Endothelial cell of umbilical vein (primary cell): ENCODE data around the gene LSM14A. TPM values are rescaled to one million over a fixed set of nuclear protein-coding genes. Genes with fewer than 3 reads are reported as not detected.

ENCODE experiments used
- BruUV-seq: library from RNA; stranded (reverse); fragments of 400-500 nt; replicated peaks from 2 replicates; lab custom pipeline; 2021; lab: Mats Ljungman, UMichigan
- CTCF ChIA-PET: fragments of 300-600, 350-600 bp; sonication (Branson Sonifier 250); formaldehyde crosslinking; loops from one replicate; lab custom pipeline; 2021; ENCODE audit warnings: antibody characterized with exemption, inconsistent platforms; lab: Charles Lee
- POLR2A ChIA-PET: fragments of 300-600, 350-600 bp; sonication (Branson Sonifier 250); formaldehyde crosslinking; loops from one replicate; lab custom pipeline; 2021; ENCODE audit warnings: antibody characterized with exemption, inconsistent platforms; lab: Charles Lee
- DNase-seq: peaks from one replicate; pipeline ENCODE4 v3.0.0-alpha.2; 2011; ENCODE audit warnings: low read depth, low spot score
- FAIRE-seq: peaks from 2 replicates; lab custom pipeline; 2011; peaks lifted over from hg19 to GRCh38; lab: Jason Lieb, UNC
- H2AFZ ChIP-seq: 2 replicates; pipeline ENCODE4 v1.6.0; 2012; ENCODE audit warnings: low read depth, low read length, control low read depth, inconsistent platforms
- H3K27ac ChIP-seq: 2 replicates; pipeline ENCODE4 v1.5.1; 2011; ENCODE audit warnings: low read depth, mild to moderate bottlenecking, control low read depth, low read length, moderate library complexity; ENCODE audit not compliant: insufficient read depth
- H3K27me3 ChIP-seq, 2 experiments: 2 replicates each; pipeline versions ENCODE4 v1.6.0 to v1.6.1; 2011; ENCODE audit warnings: low read length in 2 of 2, mixed read lengths in 1 of 2; ENCODE audit not compliant: control insufficient read depth in 2 of 2, insufficient read depth in 2 of 2
- H3K36me3 ChIP-seq, 2 experiments: 2 replicates in 1 of 2; 3 replicates in 1 of 2; pipeline ENCODE4 v1.5.1; 2011; ENCODE audit warnings: low read length in 2 of 2, mild to moderate bottlenecking in 1 of 2, moderate library complexity in 1 of 2; ENCODE audit not compliant: control insufficient read depth in 2 of 2, insufficient read depth in 2 of 2; ENCODE audit errors: extremely low read depth in 1 of 2
- H3K4me1 ChIP-seq: 3 replicates; pipeline ENCODE4 v1.5.1; 2011; ENCODE audit warnings: mild to moderate bottlenecking, low read length; ENCODE audit not compliant: control insufficient read depth, insufficient read depth; ENCODE audit errors: extremely low read depth
- H3K4me2 ChIP-seq: 2 replicates; pipeline ENCODE4 v1.6.1; 2011; ENCODE audit warnings: low read length, control low read depth, mixed read lengths; ENCODE audit not compliant: insufficient read depth
- H3K4me3 ChIP-seq, 3 experiments: fragments of 200-600 bp in 1 of 3; sonication (generic), shearing (Covaris generic) in 1 of 3; replicated peaks in 1 of 3; 2 replicates each; pipeline ENCODE4 v1.5.1; 2011 to 2016; ENCODE audit warnings: control low read depth in 3 of 3, low read length in 3 of 3, mild to moderate bottlenecking in 2 of 3, inconsistent platforms in 1 of 3, low read depth in 1 of 3, moderate library complexity in 1 of 3; ENCODE audit not compliant: insufficient read depth in 1 of 3
- H3K79me2 ChIP-seq: 2 replicates; pipeline ENCODE4 v1.6.0; 2012; ENCODE audit warnings: low read length, inconsistent platforms; ENCODE audit not compliant: control insufficient read depth, insufficient read depth
- H3K9ac ChIP-seq: replicated peaks from 2 replicates; pipeline ENCODE3; 2011; ENCODE audit warnings: low read length, control low read depth; ENCODE audit not compliant: insufficient read depth; ENCODE audit errors: extremely low read depth
- H3K9me1 ChIP-seq: replicated peaks from 3 replicates; pipeline ENCODE4 v1.6.0; 2011; ENCODE audit warnings: mild to moderate bottlenecking, low read length; ENCODE audit not compliant: control insufficient read depth, insufficient read depth; ENCODE audit errors: extremely low read depth
- H3K9me3 ChIP-seq: replicated peaks from 2 replicates; pipeline ENCODE4 v1.5.1; 2012; ENCODE audit warnings: low read length, inconsistent platforms; ENCODE audit not compliant: control insufficient read depth, insufficient read depth
- H4K20me1 ChIP-seq: replicated peaks from 2 replicates; pipeline ENCODE3; 2011; ENCODE audit warnings: mild to moderate bottlenecking, low read length; ENCODE audit not compliant: control insufficient read depth, insufficient read depth; ENCODE audit errors: extremely low read depth
- CTCF ChIP-seq, 2 donors: IDR thresholded peaks; 1 replicate in 1 of 2; 2 replicates in 1 of 2; pipeline ENCODE4 v1.5.1; 2011; ENCODE audit warnings: low read length in 2 of 2, mild to moderate bottlenecking in 2 of 2, moderate library complexity in 2 of 2, control low read depth in 1 of 2, inconsistent platforms in 1 of 2, low read depth in 1 of 2; ENCODE audit not compliant: insufficient read depth in 1 of 2; ENCODE audit errors: extremely low read depth in 1 of 2
- EZH2 ChIP-seq: IDR thresholded peaks from 2 replicates; pipeline ENCODE4 v1.6.1; 2012; ENCODE audit warnings: borderline replicate concordance, low read depth, mild to moderate bottlenecking, moderate library complexity, low read length, inconsistent platforms; ENCODE audit not compliant: severe bottlenecking
- FOS ChIP-seq: IDR thresholded peaks from 2 replicates; pipeline ENCODE4 v1.6.1; 2011; ENCODE audit warnings: mild to moderate bottlenecking, low read length, moderate library complexity, borderline replicate concordance; ENCODE audit not compliant: insufficient read depth
- GATA2 ChIP-seq: IDR thresholded peaks from 2 replicates; pipeline ENCODE4 v1.7.0; 2011; ENCODE audit warnings: low read depth, mild to moderate bottlenecking, moderate library complexity, mixed read lengths, low read length; ENCODE audit not compliant: insufficient read length, insufficient read depth
- JUN ChIP-seq: IDR thresholded peaks from 2 replicates; pipeline ENCODE4 v1.6.1; 2011; ENCODE audit warnings: borderline replicate concordance, low read depth; ENCODE audit not compliant: insufficient read length, insufficient read depth
- MAX ChIP-seq: IDR thresholded peaks from 2 replicates; pipeline ENCODE4 v1.6.1; 2011; ENCODE audit not compliant: insufficient read depth, insufficient read length
- MYC ChIP-seq: IDR thresholded peaks from one replicate; pipeline ENCODE4 v1.6.1; 2011; ENCODE audit warnings: mild to moderate bottlenecking, low read depth, low read length
- POLR2A ChIP-seq: IDR thresholded peaks from 2 replicates; pipeline ENCODE4 v1.6.1; 2012; ENCODE audit warnings: low read depth, mild to moderate bottlenecking, control low read depth, low read length
- POLR2AphosphoS5 ChIP-seq: IDR thresholded peaks from 2 replicates; pipeline ENCODE4 v1.6.1; 2012; ENCODE audit warnings: low read depth, mild to moderate bottlenecking, control low read depth, low read length, moderate library complexity; ENCODE audit not compliant: insufficient read depth
- dilution Hi-C: fragments of 300-500 bp; cut with MboI; formaldehyde crosslinking; loops from one replicate; pipeline ENCODE4 v1.15.0; 2019; ENCODE audit warnings: low sequenced_read_pairs; ENCODE audit not compliant: extremely low pct_ligation_motif_present
- intact Hi-C: fragments of 100-400 bp; cut with micrococcal nuclease; formaldehyde crosslinking; loops from one replicate; pipeline ENCODE4 v1.10.0; 2022
- polyA plus RNA-seq, 4 experiments: library from polyadenylated mRNA; depleted of rRNA in 3 of 4; stranded (reverse) in 3 of 4; unstranded in 1 of 4; fragments of >200 nt; gene quantifications; 2 replicates each; pipeline versions ENCODE4 v1.2.1 to v1.2.3, GENCODE V29; 2011 to 2012; ENCODE audit warnings: missing spikeins in 1 of 4
- total RNA-seq: library from RNA; stranded (reverse); gene quantifications from 2 replicates; pipeline ENCODE4 v1.2.3, GENCODE V29; 2021

Gene LSM14A
- total and polyA plus RNA-seq, 2 donors (not counting 3 experiments of a cell fraction or from before 2014, with no cell fraction given): 96.7 to 122 TPM

- POLR2A ChIA-PET: no interaction called here
These were observed 17.9 kb upstream of the LSM14A start for GRCh38 chr19:34154401-34154800.

More at GRCh38 chr19:34154401-34154800, 17.9 kb upstream of the LSM14A start:
- no peaks in the 10 kb centered on the region for H3K4me1 ChIP-seq
- DNase-seq (no peak), FAIRE-seq (no peak)
- H3K79me2 ChIP-seq: no peaks in the 10 kb centered on the region
- dilution Hi-C loops: no loop called here
- peaks cover 2 to 3% of the 10 kb centered on the region in 2 experiments for H3K27me3 ChIP-seq
- intact Hi-C loops: no loop called here
- no peaks in the 10 kb centered on the region for H3K9me1 ChIP-seq
- no peaks in the 10 kb centered on the region for H3K9me3 ChIP-seq
- CTCF ChIA-PET: no interaction called here
- no peak overlapping the region for H3K27ac ChIP-seq
- no peak overlapping the region for H3K4me2 ChIP-seq
- no peak overlapping the region for H3K4me3 ChIP-seq
- TF ChIP-seq MAX (no peak), JUN (no peak), POLR2AphosphoS5 (no peak), MYC (no peak), POLR2A (no peak), EZH2 (no peak), FOS (no peak), GATA2 (no peak), CTCF (IDR thresholded peaks at IDR 0.05; ENCODE audit: extremely low read depth in 1 of 2, insufficient read depth in 1 of 2, low read depth in 1 of 2, low read length in 2 of 2) (no peak)
- no peak overlapping the region for H3K9ac ChIP-seq
- H2AFZ ChIP-seq: no peak overlapping the region
- BruUV-seq: no TSS peak
- no peaks in the 10 kb centered on the region for H4K20me1 ChIP-seq
- H3K36me3 ChIP-seq: no peaks in the 10 kb centered on the region
